ENCODE measurements around the gene IGFBP5.

IGFBP5 gene

GRCh38 chr2:216694082-216694825, 1.1 kb downstream of the IGFBP5 start:
- no peak for FAIRE-seq
- no peak for DNase-seq (ENCODE audit: insufficient read length, low spot score)
- TF ChIP-seq, protein P1, sequence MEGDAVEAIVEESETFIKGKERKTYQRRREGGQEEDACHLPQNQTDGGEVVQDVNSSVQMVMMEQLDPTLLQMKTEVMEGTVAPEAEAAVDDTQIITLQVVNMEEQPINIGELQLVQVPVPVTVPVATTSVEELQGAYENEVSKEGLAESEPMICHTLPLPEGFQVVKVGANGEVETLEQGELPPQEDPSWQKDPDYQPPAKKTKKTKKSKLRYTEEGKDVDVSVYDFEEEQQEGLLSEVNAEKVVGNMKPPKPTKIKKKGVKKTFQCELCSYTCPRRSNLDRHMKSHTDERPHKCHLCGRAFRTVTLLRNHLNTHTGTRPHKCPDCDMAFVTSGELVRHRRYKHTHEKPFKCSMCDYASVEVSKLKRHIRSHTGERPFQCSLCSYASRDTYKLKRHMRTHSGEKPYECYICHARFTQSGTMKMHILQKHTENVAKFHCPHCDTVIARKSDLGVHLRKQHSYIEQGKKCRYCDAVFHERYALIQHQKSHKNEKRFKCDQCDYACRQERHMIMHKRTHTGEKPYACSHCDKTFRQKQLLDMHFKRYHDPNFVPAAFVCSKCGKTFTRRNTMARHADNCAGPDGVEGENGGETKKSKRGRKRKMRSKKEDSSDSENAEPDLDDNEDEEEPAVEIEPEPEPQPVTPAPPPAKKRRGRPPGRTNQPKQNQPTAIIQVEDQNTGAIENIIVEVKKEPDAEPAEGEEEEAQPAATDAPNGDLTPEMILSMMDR (IDR thresholded peaks at IDR 0.05; ENCODE audit: insufficient read depth, missing control alignments), result no peak

GRCh38 chr2:216693414-216694080, 1.8 kb downstream of the IGFBP5 start:
- FAIRE-seq, result no peak
- TF ChIP-seq, protein P1 (IDR thresholded peaks at IDR 0.05; ENCODE audit: insufficient read depth, missing control alignments), result no peak
- DNase-seq (ENCODE audit: insufficient read length, low spot score), result no peak

DNA sequence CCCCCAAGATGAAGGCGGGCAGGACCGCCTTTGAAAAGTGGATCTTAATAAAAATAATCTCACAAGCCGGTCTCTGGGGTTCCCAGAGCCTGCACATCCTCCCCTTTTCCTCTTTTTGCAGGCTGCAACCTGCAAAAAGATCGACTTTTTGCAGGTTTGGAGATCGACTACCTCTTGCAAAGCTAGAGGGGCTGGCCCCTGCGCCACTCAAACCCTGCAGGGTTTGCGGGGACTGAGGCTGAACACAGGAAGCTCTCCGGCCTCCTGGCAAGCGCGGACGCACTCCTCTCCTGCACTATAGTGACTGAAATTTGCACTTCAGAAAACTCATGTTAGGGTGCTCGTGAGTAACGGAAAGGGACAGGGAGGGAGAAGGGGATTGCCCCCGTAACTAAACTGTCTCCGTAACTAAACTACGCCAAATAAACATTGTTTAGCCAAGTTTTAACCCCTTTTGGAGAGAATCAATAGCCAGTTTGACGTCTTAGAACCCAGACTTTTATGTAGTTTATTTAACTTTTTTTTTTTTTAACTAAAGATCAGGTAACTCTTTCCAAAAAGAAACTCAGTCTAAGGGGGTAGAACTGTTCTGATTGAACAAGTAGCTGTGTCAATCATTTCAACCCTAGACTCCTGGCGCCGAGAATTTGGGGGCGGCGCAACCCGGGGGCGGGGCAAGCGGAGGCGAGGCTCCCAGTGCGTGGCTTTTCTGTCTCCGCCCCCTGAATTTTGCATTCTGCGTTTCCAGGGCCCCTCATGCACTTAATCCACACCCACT, 2.5 kb downstream of the IGFBP5 start:
- FAIRE-seq, result no peak
- TF ChIP-seq, protein P1 (IDR thresholded peaks at IDR 0.05; ENCODE audit: insufficient read depth, missing control alignments), result no peak
- DNase-seq (ENCODE audit: insufficient read length, low spot score), result no peak

DNA sequence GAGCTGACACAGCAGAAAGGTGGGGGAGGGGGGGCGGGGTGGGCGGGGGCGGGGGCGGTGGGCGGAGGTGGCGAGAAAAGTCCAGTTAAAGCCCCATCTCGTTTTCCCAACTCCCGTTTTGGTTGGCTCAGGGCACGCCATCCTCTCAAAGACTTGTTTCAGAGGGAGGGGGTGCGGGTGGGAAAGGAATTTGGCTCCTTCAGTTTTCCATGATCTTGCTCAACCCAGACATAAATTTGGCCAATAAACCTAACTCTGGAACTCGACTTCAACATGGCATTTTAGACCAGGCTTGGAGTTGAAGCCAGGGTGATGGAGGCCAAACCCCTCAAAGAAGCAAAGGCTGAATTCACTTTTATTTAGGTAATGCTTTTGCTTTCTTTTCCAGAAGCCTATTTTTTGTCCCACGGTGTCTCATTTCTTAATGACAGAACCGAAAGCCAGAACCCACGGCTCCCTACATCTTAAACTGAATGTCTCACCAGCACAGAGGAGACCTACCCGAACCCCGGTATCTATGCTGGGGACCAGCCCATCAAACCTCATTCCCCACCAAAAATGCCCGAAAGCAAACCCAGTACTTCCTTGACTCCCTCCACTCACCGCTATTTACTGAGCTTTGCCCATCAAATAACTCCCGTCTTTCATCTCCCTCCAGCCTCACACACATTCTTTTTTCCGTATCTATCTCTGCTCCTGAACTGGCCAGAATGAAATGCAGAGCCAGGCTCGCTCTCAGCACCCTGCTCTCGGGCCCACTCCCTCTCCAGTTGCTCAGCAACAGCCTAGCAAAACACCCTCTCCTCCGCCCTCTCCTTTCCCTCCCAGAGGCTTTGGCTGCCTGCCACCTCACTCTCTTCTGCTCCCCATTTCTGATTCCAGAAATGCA, 4.3 kb downstream of the IGFBP5 start:
- no peak for FAIRE-seq
- TF ChIP-seq, protein P1 (IDR thresholded peaks at IDR 0.05; ENCODE audit: insufficient read depth, missing control alignments), result no peak
- DNase-seq (ENCODE audit: insufficient read length, low spot score), result peak; percentile 61

DNA sequence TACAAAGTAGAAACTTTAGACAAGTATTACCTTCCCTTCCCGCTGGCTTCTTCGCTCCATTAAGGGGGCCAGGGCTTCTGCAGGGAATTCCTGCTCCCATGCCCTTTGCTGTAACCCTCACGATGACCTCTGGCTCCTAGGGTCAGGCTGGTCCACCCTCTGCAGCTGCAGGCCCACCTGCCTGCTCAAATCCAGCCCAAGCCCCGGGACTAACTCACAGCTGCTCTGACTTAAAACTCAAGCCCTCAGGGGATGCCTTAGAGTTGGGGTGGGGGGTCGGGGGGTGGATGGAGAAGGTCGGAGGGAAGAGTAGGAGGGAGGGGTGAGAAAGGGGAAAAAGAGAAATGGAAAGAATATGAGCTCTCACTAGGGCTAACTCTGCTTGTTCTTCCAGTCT, 4.9 kb downstream of the IGFBP5 start:
- DNase-seq (ENCODE audit: insufficient read length, low spot score), result no peak
- TF ChIP-seq, protein P1 (IDR thresholded peaks at IDR 0.05; ENCODE audit: insufficient read depth, missing control alignments), result no peak
- no peak for FAIRE-seq

GRCh38 chr2:216689397-216689796, 6.0 kb downstream of the IGFBP5 start:
- no peak for DNase-seq (ENCODE audit: insufficient read length, low spot score)
- no peak for FAIRE-seq
- TF ChIP-seq, protein P1 (IDR thresholded peaks at IDR 0.05; ENCODE audit: insufficient read depth, missing control alignments), result no peak

All from D721Med (cell line).